HG02884 (cell line): ENCODE measurements around the gene DGKI.

ENCODE experiments used
- ATAC-seq: cut with Tn5 transposase; IDR thresholded peaks from one replicate; pipeline ENCODE4 v1.9.1; 2021; ENCODE audit warnings: mild to moderate bottlenecking, moderate library complexity; ENCODE audit not compliant: unreplicated experiment

Gene DGKI

GRCh38 chr7:137441451-137441850 lies 405.3 kb downstream of the DGKI start:
- no peak for ATAC-seq

DNA sequence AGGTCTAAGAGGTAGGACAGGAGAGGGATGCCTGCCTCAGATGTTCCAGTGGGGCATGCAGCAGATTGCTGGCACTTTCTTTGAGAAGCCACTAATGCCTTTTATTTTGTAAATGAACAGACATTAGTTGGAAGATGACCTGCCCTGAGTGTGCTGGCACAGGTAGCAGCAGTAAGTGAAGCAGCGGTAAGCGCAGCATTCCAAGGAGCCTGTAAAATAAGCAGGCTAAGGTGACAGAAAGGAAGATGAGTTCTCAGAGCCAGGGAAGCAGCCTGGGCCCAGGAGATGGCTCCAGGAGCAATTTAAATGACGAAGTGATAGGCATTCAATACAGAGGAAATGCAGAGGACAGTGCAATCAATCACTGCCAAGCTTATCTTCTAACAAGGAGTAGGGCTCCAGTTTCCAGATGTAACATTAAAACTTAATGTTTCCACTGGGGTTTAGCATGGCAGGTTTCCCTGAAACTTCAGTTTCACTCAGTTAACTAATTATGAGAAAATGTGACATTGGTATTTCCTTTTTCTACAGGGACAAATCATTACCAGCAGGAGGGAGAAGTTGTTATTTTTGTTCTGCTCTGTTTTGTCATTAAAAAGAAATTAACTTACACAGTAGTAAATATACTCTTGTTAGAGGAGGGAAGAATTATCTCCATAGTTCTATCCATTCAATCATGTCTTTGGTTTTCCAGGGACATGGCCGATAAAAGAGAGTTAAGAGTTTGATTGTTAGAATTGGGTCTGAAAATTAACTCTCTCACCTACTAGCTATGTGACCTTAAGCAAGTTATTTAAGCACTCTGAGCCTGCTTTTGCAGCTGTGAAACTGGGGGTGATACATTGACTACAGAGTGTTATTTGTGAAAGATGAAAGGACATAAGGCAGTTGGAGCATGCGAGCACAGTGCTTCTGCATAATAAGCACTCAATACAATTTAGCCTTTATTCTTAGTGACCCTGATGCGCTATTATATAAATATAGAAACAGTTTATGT lies 406.6 kb downstream of the DGKI start:
- no peak for ATAC-seq

DNA sequence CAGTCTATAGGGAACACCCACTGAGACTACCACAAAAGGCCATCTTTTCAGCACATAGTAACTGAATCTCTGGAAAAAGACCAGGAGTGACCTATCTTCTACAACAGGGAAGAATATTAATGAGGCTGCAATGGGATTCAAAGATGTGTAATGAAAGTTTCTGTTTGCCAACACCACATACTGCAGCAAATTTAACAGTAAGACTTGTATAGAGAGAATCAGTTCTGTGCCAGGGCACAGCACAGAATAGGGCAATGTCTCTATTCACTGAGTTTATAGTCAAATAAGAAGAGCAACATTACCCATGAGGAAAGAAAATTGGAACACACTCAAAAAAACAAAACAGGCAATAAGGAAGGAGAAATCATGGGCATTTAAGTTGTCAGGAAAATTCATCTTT lies 411.8 kb downstream of the DGKI start:
- ATAC-seq, result no peak

GRCh38 chr7:137434530-137434929 lies 412.2 kb downstream of the DGKI start:
- ATAC-seq, result no peak

- ATAC-seq, result no peak
These were observed 423.5 kb downstream of the DGKI start for GRCh38 chr7:137423321-137423720.

DNA sequence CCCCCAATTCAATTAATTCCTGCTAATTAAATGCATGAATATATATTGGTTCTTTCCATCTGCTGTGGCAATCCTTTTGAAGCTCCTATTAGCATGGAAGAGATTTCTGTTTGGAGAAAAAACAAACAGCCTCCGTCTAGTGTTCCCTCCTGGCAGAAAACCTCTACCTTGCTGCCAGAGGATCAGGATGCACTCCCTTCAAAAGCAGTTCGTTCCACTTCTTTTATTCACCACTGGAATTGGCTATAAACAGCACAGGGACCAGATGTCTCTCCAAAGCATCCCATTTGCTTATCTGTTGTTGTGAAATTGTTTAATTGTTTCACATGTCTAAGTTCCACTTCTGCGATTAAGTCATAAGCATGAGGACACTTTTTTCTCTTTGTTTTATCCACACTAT lies 425.4 kb downstream of the DGKI start:
- no peak for ATAC-seq

- ATAC-seq, result no peak
These were observed 427.9 kb downstream of the DGKI start for GRCh38 chr7:137418841-137419240.

DNA sequence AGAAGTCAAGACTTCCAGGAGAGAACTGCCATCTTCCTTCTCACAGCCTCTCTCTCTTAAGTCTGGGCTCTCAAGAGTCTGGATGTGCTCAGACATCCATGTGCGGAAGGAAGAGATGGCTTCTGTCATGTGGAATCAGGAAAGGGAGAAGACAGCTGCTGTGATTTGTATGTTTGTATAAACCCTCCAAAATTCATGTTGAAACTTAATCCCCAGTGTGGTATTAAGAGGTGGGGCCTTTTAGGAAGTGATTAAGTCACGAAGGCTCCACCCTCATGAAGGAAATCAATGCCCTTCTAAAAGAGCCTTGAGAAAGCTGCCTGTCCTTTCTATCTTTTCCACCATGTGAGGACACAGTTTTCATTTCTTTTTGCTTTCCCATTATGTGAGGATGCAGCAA lies 429.3 kb downstream of the DGKI start:
- no peak for ATAC-seq

DNA sequence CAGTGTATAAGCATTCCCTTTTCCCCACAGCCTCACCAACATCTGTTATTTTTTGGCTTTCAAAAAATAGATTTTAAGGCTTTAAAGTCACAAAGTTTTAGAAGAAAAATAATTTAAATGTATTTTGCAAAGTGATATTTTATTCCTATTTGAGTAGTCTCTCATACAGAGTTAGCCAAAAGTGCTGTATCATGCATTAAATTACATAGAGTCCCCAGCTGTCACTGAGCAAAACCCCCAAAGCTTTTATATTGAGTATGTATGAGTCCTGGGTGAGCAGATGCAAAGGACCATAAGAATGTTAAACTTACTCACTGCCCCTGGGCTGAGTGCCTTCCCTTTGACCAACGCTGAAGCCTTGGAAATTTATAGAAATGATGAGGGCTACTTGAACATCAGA lies 432.9 kb downstream of the DGKI start:
- ATAC-seq, result no peak

GRCh38 chr7:137411446-137411845 lies 435.3 kb downstream of the DGKI start:
- no peak for ATAC-seq

- ATAC-seq, result no peak
These were observed 438.6 kb downstream of the DGKI start for GRCh38 chr7:137408126-137408525.

- ATAC-seq, result no peak
These were observed 439.7 kb downstream of the DGKI start for GRCh38 chr7:137407078-137407477.

DNA sequence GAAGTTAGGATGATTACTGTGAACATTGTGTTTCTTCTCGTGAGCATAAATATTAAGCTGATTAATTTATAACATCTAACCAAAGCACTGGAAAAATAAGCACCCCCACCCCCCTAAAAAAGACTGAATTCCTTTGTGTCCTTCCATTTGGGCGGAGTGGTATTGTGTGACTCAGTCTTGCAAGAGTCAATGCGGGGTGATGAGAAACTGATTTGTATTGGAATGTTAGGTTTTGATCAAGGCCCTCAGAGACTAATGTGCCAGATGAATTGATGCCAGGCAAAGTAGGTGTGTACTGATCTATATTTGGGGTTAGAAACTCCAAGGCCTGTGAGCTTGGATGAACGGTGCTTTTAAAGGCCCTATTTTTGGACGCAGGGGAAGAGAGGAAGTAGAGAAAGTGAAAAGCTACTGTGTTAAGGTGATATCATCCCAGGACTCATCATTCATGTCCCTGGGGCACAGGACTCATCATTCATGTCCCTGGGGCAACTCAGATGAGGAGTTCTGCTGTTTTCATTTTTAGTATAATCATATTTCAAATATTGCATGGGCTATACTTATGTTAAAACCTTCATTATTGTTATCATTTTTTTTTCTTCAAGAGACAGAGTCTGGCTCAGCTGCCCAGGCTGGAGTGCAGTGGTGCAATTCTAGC lies 442.0 kb downstream of the DGKI start:
- no peak for ATAC-seq

DNA sequence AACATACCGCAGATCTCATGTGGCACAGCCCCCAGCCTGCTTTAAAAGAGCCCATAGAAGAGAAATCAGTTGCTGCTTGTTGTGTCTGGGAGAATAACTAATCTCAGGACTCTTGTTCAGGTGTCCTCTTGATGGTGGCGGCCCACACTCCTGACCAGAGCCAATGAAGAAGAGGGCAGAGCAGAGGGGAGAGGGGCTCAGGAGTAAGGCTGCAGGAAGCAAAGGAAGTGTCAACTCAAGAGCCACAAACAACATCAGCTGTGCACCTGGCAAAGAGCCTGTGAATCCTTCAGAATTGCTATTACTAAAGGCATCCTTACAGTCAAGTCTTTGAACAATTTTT lies 443.4 kb downstream of the DGKI start:
- ATAC-seq, result no peak

DNA sequence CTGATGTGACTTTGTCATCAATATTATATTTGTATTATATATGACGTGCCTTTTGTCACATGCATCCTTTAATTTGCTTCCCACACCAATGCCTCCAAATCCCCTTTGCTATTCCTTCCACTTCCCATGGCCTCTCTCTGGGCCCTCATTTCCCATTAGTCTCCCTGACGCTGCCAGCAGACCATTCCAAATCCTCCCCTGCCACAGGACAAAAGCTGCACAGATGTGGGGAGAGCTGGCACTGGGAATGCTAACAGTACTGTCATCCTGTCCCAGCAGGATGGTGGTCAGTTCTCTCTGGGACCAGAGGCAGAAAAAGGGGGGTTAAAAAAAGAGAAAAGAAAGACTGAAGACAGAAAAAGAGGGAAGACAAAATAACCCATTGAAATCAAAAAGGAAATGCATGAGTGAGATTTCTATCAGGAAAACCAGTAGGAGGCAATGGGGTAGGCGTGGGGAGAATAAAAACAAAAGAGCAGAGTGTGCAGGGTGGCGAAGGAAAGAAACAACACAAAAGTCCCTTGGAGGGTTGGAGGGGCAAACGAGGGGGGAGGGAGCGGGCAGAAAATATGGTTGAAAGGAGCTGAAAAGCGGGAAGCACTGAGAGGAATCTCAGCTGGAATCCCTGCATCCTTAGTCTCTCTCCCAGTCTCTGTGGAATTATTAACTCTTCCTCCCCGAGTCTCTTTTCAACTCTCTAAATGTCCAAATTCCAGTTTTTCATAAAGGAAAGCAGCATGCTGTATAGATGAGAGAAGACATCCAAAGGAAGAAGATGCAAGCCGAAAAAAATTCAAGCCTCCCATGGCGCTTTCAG lies 444.0 kb downstream of the DGKI start:
- no peak for ATAC-seq

DNA sequence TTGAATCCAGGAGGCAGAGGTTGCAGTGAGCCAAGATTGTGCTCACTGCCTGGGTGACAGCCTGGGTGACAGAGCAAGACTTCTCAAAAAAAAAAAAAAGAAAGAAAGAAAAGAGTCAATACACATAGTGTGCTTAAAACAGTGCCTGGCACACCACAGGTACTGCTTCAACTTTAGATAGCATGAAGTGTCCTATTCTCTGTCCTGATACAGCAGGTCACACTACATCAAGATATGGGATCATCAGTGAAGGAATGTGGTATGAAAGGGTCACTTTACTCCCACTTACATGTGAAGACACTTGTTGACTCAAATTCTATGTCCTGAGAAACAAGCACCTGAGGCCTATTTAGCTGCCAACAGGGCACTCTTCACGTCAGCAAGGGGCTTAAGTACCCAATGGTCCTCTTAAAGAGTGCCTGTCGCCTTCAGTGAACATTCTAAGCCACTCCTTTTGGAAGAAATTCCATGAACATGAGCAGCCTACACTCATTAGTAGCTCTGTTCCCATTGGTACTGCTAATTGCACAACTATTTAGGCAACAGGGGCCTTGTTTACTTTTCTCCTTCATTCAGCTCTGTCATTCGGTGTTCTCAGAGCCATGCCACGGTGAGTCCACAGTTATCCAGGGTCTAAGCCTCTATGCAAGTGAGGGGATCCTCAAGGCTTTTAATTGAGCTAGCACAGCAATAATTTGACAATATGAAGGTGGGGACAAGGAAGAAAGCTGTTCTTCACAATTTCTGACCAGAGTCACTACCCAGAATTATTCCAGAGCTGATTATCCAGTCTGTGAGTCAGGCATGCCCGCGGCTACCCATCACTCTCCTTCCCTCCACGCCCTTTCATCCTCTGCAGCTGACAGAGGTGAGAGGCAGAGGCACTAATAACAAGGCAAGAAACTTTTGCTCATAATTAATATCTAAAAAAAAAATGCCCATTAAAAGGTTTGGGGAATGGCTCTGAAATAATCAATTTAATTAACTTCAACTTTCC lies 446.6 kb downstream of the DGKI start:
- no peak for ATAC-seq

DNA sequence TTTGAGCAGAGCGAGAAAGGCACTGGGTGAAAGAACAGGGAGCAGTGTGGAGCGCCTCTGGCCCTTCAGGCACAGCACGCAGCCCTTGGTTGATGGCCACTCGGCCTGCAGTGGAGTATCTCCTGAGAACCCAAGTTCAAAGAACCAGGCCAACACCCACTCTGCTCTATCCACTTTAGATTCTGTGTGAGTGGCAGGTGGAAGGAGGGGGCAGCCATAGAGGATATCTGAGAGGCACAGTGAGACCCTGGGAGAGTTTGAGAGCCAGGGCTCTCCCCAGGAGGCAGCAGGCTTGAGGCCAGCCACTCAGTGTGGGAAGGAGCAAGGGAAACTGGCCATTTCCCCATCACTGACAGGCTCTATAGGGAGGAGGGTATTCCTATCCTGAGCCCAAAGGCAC lies 450.7 kb downstream of the DGKI start:
- no peak for ATAC-seq

- ATAC-seq, result no peak
These were observed 451.4 kb downstream of the DGKI start for GRCh38 chr7:137395420-137395819.

DNA sequence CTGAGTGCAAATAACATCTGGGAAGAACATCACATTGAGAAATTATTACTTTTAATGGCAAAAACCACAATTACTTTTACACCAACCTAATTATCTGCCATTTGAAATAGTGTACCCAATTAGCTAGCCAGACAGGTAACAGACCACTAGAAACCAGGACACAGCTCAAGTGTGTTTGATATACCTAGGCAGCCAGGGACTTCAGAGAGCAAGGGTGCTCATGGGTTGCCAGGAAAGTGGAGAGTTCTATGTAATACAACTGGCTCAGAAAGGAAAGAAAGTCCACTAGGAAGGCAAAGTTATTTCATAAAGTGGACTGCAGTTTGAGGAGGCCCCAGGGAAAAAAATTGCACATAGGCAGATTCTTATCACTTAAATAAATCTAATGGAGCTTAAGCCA lies 453.2 kb downstream of the DGKI start:
- ATAC-seq, result no peak

DNA sequence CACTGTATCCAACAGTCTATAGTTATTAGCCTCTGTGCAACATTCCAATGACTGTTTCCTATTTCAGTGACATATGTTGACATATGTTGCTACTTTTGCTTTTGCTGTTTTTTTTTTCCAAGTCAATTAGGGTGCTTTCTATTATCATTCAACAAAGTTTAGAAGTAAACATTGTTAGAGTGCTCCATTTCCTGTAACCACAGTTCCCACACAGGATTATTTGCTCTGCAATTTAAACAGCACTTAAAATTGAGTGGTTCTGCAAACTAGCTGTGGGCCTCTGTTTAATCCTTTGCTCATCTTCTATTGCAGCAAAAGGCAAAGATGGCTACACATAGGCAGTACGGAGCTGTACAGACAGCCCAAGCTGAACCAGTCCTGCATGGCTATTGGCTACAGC lies 456.7 kb downstream of the DGKI start:
- no peak for ATAC-seq
